Astrocyte of the spinal cord (primary cell): ENCODE measurements around the gene BRSK1.

Experiments used
- DNase-seq: peaks from one replicate; pipeline ENCODE4 v3.0.0; 2011; ENCODE audit warnings: low read depth, low spot score
- H3K4me3 ChIP-seq: 2 replicates; pipeline ENCODE4 v1.5.1; 2011; ENCODE audit warnings: low read depth, mild to moderate bottlenecking, low read length, moderate library complexity
- in situ Hi-C: cut with HindIII; loops from 2 replicates; pipeline ENCODE4 v1.10.0; 2017; ENCODE audit warnings: low sequenced_read_pairs
- TF ChIP-seq, protein P1 (sequence below): IDR thresholded peaks from 2 replicates; pipeline ENCODE4 v1.5.1; 2012; ENCODE audit warnings: low read depth, mild to moderate bottlenecking, low read length, inconsistent platforms

The BRSK1 gene

DNA sequence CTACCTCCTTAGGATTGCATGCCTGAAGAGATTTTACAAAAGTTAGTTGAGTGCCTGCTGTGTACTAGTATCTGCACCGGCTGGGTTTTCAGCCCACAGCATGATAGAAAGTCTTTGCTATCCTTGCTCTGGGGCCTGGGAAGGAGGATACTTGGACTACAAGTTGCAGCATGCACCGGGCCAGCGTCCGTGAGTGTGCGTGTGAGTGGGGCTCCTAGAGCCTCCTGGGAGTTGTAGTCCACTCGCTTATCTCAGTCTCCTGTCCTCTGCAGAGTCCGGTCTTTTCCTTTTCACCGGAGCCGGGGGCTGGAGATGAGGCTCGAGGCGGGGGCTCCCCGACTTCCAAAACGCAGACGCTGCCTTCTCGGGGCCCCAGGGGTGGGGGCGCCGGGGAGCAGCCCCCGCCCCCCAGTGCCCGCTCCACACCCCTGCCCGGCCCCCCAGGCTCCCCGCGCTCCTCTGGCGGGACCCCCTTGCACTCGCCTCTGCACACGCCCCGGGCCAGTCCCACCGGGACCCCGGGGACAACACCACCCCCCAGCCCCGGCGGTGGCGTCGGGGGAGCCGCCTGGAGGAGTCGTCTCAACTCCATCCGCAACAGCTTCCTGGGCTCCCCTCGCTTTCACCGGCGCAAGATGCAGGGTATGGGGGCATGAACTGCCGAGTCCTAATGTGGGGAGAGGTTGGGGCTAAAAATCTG is 20.6 kb downstream of the BRSK1 start:
- no peak overlapping the region for H3K4me3 ChIP-seq
- DNase-seq = peak; percentile 27
- in situ Hi-C loops = no loop called here
- TF ChIP-seq, protein P1, sequence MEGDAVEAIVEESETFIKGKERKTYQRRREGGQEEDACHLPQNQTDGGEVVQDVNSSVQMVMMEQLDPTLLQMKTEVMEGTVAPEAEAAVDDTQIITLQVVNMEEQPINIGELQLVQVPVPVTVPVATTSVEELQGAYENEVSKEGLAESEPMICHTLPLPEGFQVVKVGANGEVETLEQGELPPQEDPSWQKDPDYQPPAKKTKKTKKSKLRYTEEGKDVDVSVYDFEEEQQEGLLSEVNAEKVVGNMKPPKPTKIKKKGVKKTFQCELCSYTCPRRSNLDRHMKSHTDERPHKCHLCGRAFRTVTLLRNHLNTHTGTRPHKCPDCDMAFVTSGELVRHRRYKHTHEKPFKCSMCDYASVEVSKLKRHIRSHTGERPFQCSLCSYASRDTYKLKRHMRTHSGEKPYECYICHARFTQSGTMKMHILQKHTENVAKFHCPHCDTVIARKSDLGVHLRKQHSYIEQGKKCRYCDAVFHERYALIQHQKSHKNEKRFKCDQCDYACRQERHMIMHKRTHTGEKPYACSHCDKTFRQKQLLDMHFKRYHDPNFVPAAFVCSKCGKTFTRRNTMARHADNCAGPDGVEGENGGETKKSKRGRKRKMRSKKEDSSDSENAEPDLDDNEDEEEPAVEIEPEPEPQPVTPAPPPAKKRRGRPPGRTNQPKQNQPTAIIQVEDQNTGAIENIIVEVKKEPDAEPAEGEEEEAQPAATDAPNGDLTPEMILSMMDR = no peak

DNA sequence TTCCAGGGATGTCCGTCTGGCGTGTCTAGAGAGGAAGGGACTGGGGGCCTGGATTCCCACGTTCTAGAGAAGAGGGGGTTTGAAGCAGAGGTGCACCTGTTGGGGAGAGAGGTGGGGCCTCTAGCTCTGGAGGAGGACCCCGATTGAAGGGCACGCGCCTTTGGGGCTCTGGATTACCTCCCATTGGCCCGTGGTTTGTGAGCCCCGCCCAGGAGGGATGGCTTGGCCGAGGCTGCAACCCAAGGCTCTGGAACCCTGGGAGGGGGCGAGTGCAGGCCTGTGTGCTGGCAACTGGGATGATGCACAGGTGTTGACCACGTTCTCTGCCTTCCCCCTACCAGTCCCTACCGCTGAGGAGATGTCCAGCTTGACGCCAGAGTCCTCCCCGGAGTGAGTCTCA is 21.2 kb downstream of the BRSK1 start:
- no peak overlapping the region for H3K4me3 ChIP-seq
- in situ Hi-C loops = no loop called here
- no peak for DNase-seq
- TF ChIP-seq, protein P1 = no peak

DNA sequence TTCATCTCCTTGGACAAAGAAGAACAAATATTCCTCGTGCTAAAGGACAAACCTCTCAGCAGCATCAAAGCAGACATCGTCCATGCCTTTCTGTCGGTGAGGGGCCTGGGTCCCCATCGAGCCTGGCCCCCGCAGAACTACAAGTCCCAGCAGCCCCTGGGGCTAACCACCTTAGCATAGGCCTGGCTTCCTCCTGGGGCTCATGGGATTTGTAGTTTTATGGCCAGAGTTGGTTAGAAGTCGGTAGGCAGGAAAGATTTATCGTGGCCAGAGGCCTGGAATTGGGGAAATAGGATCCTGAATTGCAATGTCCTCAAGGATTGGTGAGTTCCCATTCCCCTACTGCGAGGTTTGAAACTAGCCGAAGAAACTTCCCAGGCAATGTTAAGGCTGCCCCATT is 21.7 kb downstream of the BRSK1 start:
- no peak overlapping the region for H3K4me3 ChIP-seq
- TF ChIP-seq, protein P1 = no peak
- DNase-seq = no peak
- in situ Hi-C loops = no loop called here

DNA sequence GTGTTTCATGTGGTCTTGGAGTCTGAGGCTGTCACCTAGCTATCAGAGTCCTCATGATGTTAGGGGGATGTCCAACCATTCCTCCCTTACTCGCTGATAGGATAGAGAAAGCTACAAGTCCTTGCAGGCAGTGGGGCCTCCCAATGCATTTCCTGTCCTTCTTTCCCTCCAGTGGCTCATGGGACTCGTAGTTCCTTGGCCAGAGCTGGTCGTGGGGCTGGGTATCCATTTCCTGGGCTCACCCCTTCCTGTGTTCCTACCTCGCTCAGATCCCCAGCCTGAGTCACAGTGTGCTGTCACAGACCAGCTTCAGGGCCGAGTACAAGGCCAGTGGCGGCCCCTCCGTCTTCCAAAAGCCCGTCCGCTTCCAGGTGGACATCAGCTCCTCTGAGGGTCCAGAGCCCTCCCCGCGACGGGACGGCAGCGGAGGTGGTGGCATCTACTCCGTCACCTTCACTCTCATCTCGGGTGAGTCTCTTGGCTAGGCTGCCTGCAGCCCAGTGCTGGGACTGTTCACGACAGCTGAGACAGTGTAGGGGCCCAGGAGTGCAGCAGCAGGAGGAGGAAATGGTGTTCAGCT is 22.3 kb downstream of the BRSK1 start:
- TF ChIP-seq, protein P1 = no peak
- in situ Hi-C loops = no loop called here
- no peak overlapping the region for H3K4me3 ChIP-seq

DNA sequence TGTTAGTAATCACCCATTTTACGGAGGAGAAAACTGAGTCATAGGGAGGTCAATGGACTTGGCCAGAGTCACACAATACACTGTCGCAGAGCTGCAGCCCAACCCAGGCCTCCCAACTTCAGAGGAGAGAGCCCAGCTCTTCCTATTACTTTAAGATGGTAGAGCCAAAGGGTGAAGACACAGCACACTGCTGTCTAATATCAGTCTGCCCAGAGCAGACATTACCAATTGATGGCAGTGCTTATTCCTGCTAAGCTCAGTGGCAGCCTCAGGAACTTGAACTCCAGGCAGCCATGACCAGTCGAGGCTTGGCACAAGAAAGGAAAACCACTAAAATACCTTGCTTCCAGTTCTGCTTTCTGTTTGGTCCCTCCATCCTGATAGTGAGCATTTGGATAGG is 22.9 kb downstream of the BRSK1 start:
- TF ChIP-seq, protein P1 = no peak
- no peak for DNase-seq
- in situ Hi-C loops = no loop called here
- no peak overlapping the region for H3K4me3 ChIP-seq

More for the DNA sequence above, 22.3 kb downstream of the BRSK1 start:
- no peak for DNase-seq

DNA sequence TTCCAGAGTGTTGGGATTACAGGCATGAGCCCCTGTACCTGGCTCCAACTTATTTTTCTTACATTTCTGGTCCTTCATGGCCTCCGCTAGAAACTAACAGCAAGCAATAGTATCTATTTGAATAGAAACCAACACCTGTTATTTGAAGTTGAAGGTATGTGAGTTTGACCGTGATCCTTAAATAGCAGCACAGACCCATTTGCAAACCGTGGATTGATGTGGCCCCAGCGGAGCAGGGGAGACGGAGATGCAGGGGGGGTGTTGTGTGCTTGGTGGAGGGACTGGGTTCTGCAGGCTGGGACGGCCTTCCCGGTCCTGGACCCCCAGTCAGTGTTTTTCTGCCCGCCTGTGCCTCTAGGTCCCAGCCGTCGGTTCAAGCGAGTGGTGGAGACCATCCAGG is 24.5 kb downstream of the BRSK1 start:
- H3K4me3 ChIP-seq = no peak overlapping the region
- DNase-seq = no peak
- in situ Hi-C loops = no loop called here
- TF ChIP-seq, protein P1 = no peak
